Measurements from ENCODE around the gene OLFM2.

DNA sequence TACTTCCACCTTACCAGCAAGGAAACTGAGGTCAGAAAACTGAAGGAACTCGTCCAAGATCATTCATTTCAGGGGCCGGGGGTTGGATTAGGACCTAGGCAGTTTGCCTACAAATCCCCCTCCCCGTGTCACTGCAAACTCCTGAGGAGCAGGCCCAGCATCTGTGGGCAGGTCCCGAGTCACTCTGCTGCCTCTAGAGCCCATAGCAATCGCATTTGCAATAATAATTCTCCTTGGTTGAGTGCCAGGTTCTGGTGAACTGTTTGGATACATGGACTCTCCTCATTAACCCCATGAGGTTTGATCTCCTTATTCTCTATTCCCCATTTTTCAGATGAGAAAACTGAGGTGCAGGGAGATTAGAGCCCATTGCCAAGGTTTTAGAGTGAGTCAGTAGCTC, 100.3 kb downstream of the OLFM2 start:
- TF ChIP-seq, protein P1, sequence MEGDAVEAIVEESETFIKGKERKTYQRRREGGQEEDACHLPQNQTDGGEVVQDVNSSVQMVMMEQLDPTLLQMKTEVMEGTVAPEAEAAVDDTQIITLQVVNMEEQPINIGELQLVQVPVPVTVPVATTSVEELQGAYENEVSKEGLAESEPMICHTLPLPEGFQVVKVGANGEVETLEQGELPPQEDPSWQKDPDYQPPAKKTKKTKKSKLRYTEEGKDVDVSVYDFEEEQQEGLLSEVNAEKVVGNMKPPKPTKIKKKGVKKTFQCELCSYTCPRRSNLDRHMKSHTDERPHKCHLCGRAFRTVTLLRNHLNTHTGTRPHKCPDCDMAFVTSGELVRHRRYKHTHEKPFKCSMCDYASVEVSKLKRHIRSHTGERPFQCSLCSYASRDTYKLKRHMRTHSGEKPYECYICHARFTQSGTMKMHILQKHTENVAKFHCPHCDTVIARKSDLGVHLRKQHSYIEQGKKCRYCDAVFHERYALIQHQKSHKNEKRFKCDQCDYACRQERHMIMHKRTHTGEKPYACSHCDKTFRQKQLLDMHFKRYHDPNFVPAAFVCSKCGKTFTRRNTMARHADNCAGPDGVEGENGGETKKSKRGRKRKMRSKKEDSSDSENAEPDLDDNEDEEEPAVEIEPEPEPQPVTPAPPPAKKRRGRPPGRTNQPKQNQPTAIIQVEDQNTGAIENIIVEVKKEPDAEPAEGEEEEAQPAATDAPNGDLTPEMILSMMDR (conservative IDR thresholded peaks at IDR 0.05; ENCODE audit: low read depth in 2 of 2) = no peak
- no peak for TF ChIP-seq POLR2AphosphoS5 (IDR thresholded peaks at IDR 0.05; ENCODE audit: low read depth)
